COLO829 (cell line): ENCODE measurements around the gene CHCT1.
"Not testable (repeated sequence)": the region's sequence is repeated elsewhere in the genome, so short reads cannot be mapped to it uniquely, and the experiment has no call there.

Experiments
- DNase-seq: peaks from one replicate; pipeline ENCODE4 v3.0.0; 2012; ENCODE audit warnings: low spot score

The CHCT1 gene

GRCh38 chr17:60422162-60422665 is at the start of gene CHCT1:
Gene CHCT1, plus strand, starts transcription at chr17:60422489. Its CDS starts 104 bp downstream, at chr17:60422593.
- no peak for DNase-seq

GRCh38 chr17:60372790-60373483 is 49.4 kb upstream of the CHCT1 start:
- DNase-seq, result no peak

GRCh38 chr17:60378187-60378586 is 44.1 kb upstream of the CHCT1 start:
- not testable (repeated sequence) for DNase-seq

GRCh38 chr17:60379461-60379860 is 42.8 kb upstream of the CHCT1 start:
- not testable (repeated sequence) for DNase-seq

- no peak for DNase-seq
Observed at GRCh38 chr17:60381958-60382357, 40.3 kb upstream of the CHCT1 start.

GRCh38 chr17:60383379-60383778 is 38.9 kb upstream of the CHCT1 start:
- no peak for DNase-seq

- not testable (repeated sequence) for DNase-seq
Observed at GRCh38 chr17:60384921-60385320, 37.4 kb upstream of the CHCT1 start.

- DNase-seq, result no peak
Observed at GRCh38 chr17:60386147-60387058, 35.9 kb upstream of the CHCT1 start.

GRCh38 chr17:60387666-60388065 is 34.6 kb upstream of the CHCT1 start:
- no peak for DNase-seq

GRCh38 chr17:60388742-60389141 is 33.5 kb upstream of the CHCT1 start:
- DNase-seq, result no peak

- DNase-seq, result peak; percentile 30
Observed at GRCh38 chr17:60390186-60390585, 32.1 kb upstream of the CHCT1 start.

GRCh38 chr17:60390925-60391470 is 31.3 kb upstream of the CHCT1 start:
- peak; percentile 25 for DNase-seq

GRCh38 chr17:60391471-60392041 is 30.7 kb upstream of the CHCT1 start:
- peak; percentile 13 for DNase-seq

GRCh38 chr17:60392042-60392844 is 30.0 kb upstream of the CHCT1 start, which contains the start of gene USP32:
Gene USP32, minus strand, starts transcription at chr17:60392133. Its CDS starts 194 bp downstream, at chr17:60391939.
- peak; percentile 87 for DNase-seq

GRCh38 chr17:60392845-60393702 is 29.2 kb upstream of the CHCT1 start:
- DNase-seq, result peak; percentile 11

GRCh38 chr17:60393840-60394723 is 28.2 kb upstream of the CHCT1 start:
- no peak for DNase-seq

- DNase-seq, result no peak
Observed at GRCh38 chr17:60395508-60396065, 26.7 kb upstream of the CHCT1 start.

GRCh38 chr17:60396412-60396811 is 25.9 kb upstream of the CHCT1 start:
- no peak for DNase-seq
